Measurements from ENCODE around the gene GLMN. TPM values are rescaled to one million over a fixed set of nuclear protein-coding genes. Genes with fewer than 3 reads are reported as not detected.
"Not testable (repeated sequence)": the region's sequence is repeated elsewhere in the genome, so short reads cannot be mapped to it uniquely, and the experiment has no call there.

Gene GLMN
- total RNA-seq, 1 donor = 16.4 TPM

- DNase-seq (ENCODE audit: low read depth) = no peak
- peak overlapping the region; percentile 71 for H3K4me3 ChIP-seq (ENCODE audit: low read depth, low read length)
- TF ChIP-seq CTCF (IDR thresholded peaks at IDR 0.05; ENCODE audit: insufficient read depth, low read depth, low read length) = no peak
These were observed 827 bp upstream of the GLMN start for GRCh38 chr1:92299477-92300150.

DNA sequence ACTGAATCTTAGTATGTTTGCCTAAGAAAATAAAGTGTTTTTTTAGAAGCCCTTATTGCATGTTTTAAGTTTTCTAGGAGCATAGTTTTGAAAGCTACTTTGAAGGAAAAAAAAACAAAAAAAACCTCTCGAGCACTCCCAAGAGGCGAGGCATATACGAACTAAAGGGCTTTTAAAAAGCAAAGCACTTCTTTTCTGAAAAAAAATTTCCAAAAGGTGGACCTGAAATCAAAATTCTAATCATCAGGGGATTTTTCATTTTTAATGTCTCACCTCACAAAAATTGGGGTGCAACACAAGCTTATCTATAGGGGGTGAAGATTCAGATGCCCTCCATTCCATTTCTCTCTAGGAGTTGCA, 594 bp downstream of the GLMN start:
- DNase-seq (ENCODE audit: low read depth) = no peak
- H3K4me3 ChIP-seq (ENCODE audit: low read depth, low read length) = peak overlapping the region; percentile 71
- no peak for TF ChIP-seq CTCF (IDR thresholded peaks at IDR 0.05; ENCODE audit: insufficient read depth, low read depth, low read length)

GRCh38 chr1:92291372-92291999, 7.3 kb downstream of the GLMN start:
- TF ChIP-seq CTCF (IDR thresholded peaks at IDR 0.05; ENCODE audit: insufficient read depth, low read depth, low read length) = peak; percentile 82
- peak; percentile 72 for DNase-seq (ENCODE audit: low read depth)
- H3K4me3 ChIP-seq (ENCODE audit: low read depth, low read length) = no peak overlapping the region

DNA sequence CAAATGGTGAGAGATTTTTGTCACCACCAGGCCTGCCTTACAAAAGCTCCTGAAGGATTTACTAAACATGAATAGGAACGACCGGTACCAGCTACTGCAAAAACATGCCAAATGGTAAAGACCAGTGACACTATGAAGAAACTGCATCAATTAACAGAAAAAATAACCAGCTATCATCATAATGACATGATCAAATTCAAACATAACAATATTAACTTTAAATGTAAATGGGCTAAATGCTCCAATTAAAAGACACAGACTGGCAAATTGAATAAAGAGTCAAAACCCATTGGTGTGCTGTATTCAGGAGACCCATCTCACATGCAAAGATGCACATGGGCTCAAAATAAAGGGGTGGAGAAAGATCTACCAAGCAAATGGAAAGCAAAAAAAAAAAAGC, 17.4 kb downstream of the GLMN start:
- not testable (repeated sequence) for DNase-seq (ENCODE audit: low read depth); H3K4me3 ChIP-seq (ENCODE audit: low read depth, low read length)

- H3K4me3 ChIP-seq (ENCODE audit: low read depth, low read length); DNase-seq (ENCODE audit: low read depth): not testable (repeated sequence)
These were observed 19.0 kb downstream of the GLMN start for GRCh38 chr1:92279781-92280180.

- TF ChIP-seq CTCF (IDR thresholded peaks at IDR 0.05; ENCODE audit: insufficient read depth, low read depth, low read length) = no peak
- peak; percentile 55 for DNase-seq (ENCODE audit: low read depth)
These were observed 21.6 kb downstream of the GLMN start for GRCh38 chr1:92277105-92277723.

GRCh38 chr1:92276082-92276481, 22.7 kb downstream of the GLMN start:
- no peak for TF ChIP-seq CTCF (IDR thresholded peaks at IDR 0.05; ENCODE audit: insufficient read depth, low read depth, low read length)
- DNase-seq (ENCODE audit: low read depth) = no peak
- H3K4me3 ChIP-seq (ENCODE audit: low read depth, low read length) = no peak overlapping the region

More at GRCh38 chr1:92277105-92277723, 21.6 kb downstream of the GLMN start:
- no peak overlapping the region for H3K4me3 ChIP-seq (ENCODE audit: low read depth, low read length)

Data from fibroblast of villous mesenchyme (primary cell).